HG02870 (cell line): ENCODE results near the gene BRD4.

ENCODE experiments used
- ATAC-seq: cut with Tn5 transposase; IDR thresholded peaks from one replicate; pipeline ENCODE4 v1.9.1; 2021; ENCODE audit warnings: mild to moderate bottlenecking, moderate library complexity; ENCODE audit not compliant: unreplicated experiment

Gene BRD4

GRCh38 chr19:15268192-15268927, 64.0 kb downstream of the BRD4 start:
- no peak for ATAC-seq

GRCh38 chr19:15266683-15267082, 65.7 kb downstream of the BRD4 start:
- no peak for ATAC-seq

GRCh38 chr19:15265850-15266248, 66.5 kb downstream of the BRD4 start:
- ATAC-seq: no peak

DNA sequence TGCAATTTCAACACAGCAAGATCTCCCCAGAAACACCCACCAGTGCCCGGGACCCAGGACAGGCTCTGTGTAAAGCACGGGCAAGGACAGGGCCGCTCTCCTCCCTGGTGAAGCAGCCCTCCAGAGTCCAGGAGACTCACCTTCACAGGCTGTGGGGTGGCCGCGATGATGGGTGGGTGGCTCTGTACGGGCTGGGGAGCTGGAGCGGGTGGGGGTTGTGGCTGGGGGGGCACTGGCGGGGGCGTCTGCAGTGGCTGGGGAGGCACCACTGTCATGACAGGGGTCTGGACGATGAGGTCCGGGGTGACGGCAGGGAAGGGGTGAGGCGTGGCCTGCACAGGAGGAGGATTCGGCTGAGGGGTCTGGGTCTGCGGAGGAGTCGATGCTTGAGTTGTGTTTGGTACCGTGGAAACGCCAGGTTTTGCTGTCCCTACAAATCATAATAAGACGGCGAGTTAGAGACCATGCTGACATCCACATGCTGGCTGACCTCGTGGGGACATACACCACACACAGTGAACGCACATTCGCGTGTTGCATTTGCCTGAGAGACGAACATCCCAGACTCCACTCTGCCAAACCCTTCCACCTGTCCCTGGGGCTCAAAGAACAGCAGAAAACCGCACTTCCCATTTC, 67.0 kb downstream of the BRD4 start:
- no peak for ATAC-seq

GRCh38 chr19:15264933-15265206, 67.5 kb downstream of the BRD4 start:
- ATAC-seq: no peak

- ATAC-seq: no peak
These were observed 68.0 kb downstream of the BRD4 start for GRCh38 chr19:15264061-15264932.

DNA sequence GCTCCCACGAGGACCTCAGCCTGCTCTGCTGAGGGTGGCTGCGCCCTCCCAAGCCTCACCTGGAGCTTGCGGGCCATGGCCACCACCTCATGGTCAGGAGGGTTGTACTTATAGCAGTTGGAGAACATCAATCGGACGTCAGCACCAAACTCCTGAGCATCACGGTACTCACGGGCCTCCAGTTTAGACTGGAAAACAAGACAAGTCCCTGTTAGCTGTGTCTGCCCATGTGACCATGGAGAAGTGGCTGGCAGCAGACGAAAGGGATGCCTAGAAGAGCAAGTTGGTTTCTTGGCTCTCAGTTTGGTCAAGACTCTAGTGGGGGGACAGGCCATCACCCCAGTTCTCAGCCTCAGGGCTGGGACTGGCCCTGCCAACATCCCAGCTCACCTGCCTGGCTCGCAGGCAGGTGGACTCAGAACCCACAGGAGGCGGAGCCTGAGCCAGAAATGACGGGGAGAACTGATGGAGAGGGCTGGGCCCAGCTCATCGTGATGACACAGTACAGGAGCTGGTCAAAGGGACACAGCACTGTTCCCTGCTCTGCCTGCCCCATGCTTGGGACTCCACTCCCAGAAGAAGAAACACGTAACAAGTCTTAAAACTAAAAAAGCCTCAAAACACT, 68.9 kb downstream of the BRD4 start:
- no peak for ATAC-seq

DNA sequence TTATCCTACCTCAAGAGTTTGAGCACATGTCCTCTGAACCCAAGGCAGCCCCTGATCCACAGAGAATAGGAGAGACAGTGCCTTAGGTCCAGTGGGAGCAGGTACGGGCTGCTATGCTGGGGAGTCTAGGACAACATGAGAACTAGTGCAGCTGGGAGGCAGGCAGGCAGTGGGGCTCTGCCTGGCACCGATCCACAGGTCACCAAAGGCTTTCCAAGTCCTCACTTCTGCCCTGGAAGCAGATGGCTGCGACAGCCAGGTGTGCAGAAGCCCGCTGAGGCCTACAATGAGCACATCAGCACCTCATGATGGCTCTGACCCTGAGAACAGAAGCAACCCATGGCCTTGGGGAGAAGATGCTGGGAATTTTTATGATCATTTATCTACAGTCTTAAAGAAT, 70.3 kb downstream of the BRD4 start:
- ATAC-seq: no peak

DNA sequence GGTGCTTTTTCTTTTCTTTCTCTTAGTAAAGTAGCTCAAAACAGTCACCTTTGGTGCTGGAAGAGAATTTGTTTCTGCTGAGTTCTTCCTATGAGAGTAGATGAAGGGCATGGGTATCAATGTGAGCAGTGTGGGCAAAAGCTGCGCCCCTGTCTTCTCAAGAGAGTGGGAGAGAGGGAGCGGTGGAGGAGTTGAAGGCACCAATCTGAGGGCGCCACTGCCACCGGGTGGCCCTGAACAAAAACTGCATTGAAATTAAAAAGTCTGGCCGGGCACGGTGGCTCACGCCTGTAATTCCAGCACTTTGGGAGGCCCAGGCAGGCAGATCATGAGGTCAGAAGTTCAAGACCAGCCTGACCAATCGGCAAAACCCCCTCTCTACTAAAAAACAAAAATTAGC, 71.4 kb downstream of the BRD4 start:
- no peak for ATAC-seq

- no peak for ATAC-seq
These were observed 72.4 kb downstream of the BRD4 start for GRCh38 chr19:15259907-15260306.

DNA sequence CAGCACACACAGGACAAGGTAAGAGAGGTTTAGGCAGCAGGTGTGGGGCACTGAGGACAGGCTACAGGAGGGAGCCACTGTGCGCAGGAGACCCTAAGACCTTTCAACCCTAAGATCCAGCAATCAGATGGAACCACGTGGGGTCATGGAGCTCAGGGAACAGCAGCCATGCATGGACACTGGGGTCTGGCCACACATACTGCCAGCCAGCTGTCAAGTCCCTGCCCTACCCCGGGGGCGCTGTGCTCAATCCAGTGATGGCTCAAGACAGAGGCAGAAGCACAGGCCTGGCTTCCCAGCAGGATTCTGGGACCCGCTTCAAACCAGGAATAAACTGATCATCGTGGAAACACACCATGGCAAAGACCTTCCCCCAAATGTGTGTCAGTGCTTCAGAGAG, 74.6 kb downstream of the BRD4 start:
- no peak for ATAC-seq

DNA sequence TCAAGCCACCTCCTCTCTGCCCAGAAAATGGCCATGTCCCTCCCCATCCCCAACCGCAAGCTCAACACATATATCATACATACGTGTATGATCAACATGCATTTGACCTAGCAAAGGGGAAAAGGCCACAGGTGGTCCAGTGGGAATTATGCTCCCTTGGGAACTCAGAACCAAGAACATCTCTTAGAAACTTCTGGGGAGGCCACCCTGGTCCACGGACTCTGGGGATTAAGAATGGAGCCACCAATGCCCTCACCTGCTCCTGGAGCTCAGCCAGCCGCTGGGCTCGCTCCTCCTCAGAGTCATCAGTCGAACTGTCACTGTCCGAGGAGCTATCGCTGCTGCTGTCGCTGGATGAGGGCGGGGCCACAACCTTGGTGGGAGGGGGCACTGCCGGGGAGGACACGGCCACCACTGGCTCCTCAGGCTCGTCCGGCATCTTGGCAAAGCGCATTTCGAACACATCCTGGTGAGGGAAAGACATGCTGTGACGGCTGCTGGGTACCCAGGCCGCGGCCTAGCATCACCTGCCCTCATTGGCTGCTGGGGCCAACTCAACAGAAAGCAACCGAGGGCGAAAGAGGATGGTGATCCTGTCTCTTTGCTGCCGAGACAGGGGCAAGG, 75.5 kb downstream of the BRD4 start:
- no peak for ATAC-seq

DNA sequence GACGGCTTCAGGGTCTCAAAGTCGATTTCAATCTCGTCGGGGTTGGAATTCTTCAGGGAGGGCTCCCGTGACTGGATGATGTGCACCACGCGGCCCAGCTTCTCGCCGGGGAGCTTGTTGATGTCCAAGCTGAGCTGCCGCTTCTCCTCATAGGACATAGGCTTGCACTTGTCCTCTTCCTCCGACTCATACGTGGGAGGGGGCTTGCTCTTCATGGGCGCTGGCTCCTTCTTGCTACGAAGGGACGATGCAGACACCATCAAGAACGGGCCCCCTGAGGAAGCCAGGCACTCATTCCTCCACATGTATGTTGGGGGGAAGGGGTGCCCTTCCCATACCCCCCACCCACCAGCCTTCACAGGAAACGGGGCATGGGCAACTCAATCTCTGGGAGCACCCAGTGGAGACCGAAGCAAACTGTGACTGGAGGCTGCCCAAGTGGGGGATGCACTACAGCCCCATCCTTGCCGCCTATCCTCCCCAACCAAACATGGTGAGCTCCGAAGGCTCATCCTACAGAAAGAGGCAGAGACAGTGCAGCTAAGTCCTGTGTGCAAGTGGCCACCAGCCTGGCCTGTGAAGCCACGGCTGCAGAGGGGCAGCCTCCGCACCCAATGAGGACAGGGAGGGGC, 76.9 kb downstream of the BRD4 start:
- ATAC-seq: no peak

GRCh38 chr19:15254547-15254946, 77.8 kb downstream of the BRD4 start:
- no peak for ATAC-seq

DNA sequence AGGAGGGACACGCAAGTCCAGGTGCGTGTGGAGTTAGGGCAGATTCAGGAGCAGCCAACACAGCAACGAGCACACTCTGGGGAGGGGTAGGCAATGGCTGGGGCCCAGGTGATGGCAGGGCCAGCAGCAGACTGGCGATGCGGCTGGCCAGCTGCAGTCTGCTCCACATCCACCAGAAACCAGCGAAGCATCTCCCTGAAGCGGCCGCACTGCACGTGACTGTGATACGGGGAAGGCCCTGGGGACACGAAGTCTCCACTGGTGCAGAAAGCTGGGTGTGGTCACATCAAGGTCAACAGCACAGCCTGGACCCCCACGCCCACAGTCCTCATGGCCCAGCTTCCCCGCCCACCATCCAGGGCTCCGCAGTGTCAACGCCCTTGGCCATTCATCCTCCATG, 78.8 kb downstream of the BRD4 start:
- no peak for ATAC-seq

DNA sequence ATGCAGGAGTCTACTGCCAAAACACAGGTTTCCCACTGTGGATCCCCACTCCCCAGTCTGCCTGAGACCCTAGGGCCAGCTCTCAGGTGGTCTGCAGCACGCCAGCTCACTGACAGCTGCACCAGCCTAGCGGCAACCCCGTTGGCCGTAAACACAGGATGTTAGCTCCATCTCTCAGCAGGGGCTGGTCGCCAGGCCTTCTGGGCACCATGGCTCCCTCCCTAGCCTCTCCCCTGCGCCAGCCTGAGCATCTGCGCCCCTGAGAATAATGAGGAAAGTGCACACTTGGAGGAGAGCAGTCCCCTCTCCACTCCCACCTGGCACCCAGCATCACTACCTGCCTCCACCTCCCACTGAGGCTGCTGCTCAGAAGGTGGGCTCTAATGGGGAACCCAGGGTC, 79.3 kb downstream of the BRD4 start:
- ATAC-seq: no peak

GRCh38 chr19:15252398-15253018, 79.8 kb downstream of the BRD4 start:
- ATAC-seq: no peak

DNA sequence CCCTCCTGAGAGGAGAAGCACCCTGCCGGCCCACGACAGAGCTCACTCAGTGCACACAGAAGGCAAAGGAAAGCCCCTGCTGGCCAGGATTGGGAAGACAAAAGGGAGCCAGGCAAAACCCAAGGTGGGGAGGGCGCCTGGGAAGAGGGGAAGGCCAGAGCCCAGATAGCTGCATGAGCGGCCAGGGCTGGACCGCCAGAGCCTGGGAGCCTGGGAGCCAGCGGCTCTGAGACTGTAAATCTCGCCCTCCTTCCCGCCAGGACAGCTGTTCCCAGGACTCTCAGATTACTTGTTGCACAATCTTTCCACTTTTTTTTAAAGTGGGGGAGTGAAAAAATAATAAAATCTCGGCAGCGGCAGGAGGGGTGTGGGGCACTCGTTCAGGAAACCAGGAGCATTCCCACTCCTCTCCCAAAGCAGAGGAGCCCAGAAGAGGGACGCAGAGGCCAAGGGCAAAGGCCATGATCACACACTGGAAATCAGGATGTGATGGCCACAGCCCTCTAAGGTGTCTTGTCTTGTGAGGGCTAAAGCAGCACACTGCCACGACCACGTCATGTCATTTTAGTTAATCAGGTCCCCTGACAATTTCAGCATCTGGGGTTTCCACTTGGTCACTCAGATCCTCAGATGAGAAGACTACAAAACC, 80.5 kb downstream of the BRD4 start:
- ATAC-seq: no peak

DNA sequence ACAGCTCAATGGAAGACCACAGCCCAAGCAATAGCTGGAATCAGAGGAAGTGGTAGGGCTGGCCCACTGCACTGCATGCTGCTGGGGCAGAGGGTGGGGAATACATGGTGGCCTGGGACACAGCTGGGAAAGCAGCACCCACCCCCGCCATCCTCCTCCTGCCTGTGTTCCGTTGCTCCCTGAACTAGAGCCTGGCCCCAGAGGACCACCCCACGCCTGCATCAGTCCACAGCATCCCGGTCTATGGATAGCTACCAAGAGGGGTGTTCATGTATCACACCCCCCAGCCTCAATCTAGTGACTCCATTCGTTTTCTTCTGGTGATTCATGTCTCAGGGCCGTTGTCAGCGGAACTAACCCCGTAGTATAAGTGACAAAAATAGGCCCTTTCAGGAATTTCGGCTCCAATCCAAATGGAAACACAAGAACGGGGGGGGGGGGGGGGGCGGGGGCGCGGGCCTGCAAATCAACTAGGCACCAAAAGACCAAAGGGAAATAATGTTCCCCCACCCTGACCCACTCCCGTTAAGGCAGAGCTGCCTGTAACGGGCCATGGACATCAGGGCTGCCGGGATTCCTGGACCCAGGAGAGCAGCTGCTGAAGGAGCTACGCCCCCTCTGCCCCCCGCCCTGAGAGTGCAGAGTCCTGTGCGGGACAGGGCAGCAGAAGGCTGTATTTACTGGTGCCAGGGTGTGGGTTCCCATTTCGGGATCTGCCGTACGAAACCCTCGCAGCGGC, 81.2 kb downstream of the BRD4 start:
- ATAC-seq: no peak
